Neural progenitor cell (in vitro differentiated cells): Measurements from ENCODE around the gene CSK. TPM values are rescaled to one million over a fixed set of nuclear protein-coding genes. Genes with fewer than 3 reads are reported as not detected.

Experiments
- DNase-seq: peaks from one replicate; pipeline ENCODE4 v3.0.0-alpha.2; 2016; ENCODE audit warnings: low spot score
- H2AFZ ChIP-seq: fragments of 200-600 bp; sonication (generic); replicated peaks from 2 replicates; pipeline ENCODE4 v1.6.1; 2016; ENCODE audit warnings: antibody characterized with exemption
- H3F3A ChIP-seq: fragments of 200-600 bp; sonication (generic); 2 replicates; pipeline ENCODE4 v1.6.1; 2016; ENCODE audit warnings: antibody characterized with exemption, low read depth
- H3K27ac ChIP-seq: fragments of 200-600 bp; sonication (generic); 2 replicates; pipeline ENCODE4 v1.5.1; 2016; ENCODE audit warnings: mild to moderate bottlenecking
- H3K27me3 ChIP-seq: fragments of 200-600 bp; sonication (generic); 2 replicates; pipeline ENCODE4 v1.6.1; 2016; ENCODE audit warnings: mild to moderate bottlenecking, moderate library complexity
- H3K36me3 ChIP-seq: fragments of 200-600 bp; sonication (generic); 2 replicates; pipeline ENCODE4 v1.5.1; 2016
- H3K4me1 ChIP-seq: fragments of 200-600 bp; sonication (generic); 2 replicates; pipeline ENCODE4 v1.6.1; 2016; ENCODE audit warnings: mixed run types
- H3K4me2 ChIP-seq: fragments of 200-600 bp; sonication (generic); 2 replicates; pipeline ENCODE4 v1.6.1; 2016
- H3K4me3 ChIP-seq: fragments of 200-600 bp; sonication (generic); 2 replicates; pipeline ENCODE4 v1.5.1; 2016
- H3K79me2 ChIP-seq: fragments of 200-600 bp; sonication (generic); 2 replicates; pipeline ENCODE4 v1.6.1; 2016; ENCODE audit warnings: low read depth
- H3K9ac ChIP-seq: fragments of 200-600 bp; sonication (generic); 2 replicates; pipeline ENCODE4 v1.6.1; 2016
- H3K9me3 ChIP-seq: fragments of 200-600 bp; sonication (generic); 2 replicates; pipeline ENCODE4 v1.5.1; 2016; ENCODE audit warnings: low read depth
- H4K20me1 ChIP-seq: fragments of 200-600 bp; sonication (generic); 2 replicates; pipeline ENCODE4 v1.6.1; 2016; ENCODE audit warnings: low read depth
- H3K27ac Mint-ChIP-seq: 3 replicates; pipeline ENCODE4 v1.8.0; 2021; ENCODE audit warnings: mixed read lengths
- H3K27me3 Mint-ChIP-seq: 2 replicates; pipeline ENCODE4 v1.8.0; 2022; ENCODE audit warnings: low read depth, mild to moderate bottlenecking, inconsistent platforms, moderate library complexity, mixed read lengths; ENCODE audit not compliant: insufficient read depth
- H3K36me3 Mint-ChIP-seq: 3 replicates; pipeline ENCODE4 v1.8.0; 2021; ENCODE audit warnings: mixed read lengths
- H3K4me1 Mint-ChIP-seq: 3 replicates; pipeline ENCODE4 v1.8.0; 2021; ENCODE audit warnings: mixed read lengths
- H3K4me3 Mint-ChIP-seq: 3 replicates; pipeline ENCODE4 v1.8.0; 2021; ENCODE audit warnings: mild to moderate bottlenecking, moderate library complexity, mixed read lengths
- H3K9me3 Mint-ChIP-seq: 3 replicates; pipeline ENCODE4 v1.8.0; 2020; ENCODE audit warnings: mixed read lengths
- EZH2 ChIP-seq: fragments of 200-600 bp; sonication (generic); IDR thresholded peaks from 2 replicates; pipeline ENCODE4 v1.6.1; 2017; ENCODE audit warnings: antibody characterized with exemption, mild to moderate bottlenecking, moderate library complexity
- EZH2phosphoT487 ChIP-seq: fragments of 200-600 bp; sonication (generic); IDR thresholded peaks from 2 replicates; pipeline ENCODE4 v1.6.1; 2017; ENCODE audit warnings: antibody characterized with exemption
- total RNA-seq: library from RNA; depleted of rRNA; stranded (reverse); fragments of >200 nt; gene quantifications from 2 replicates; pipeline ENCODE4 v1.2.3, GENCODE V29; 2015; ENCODE audit warnings: low replicate concordance
- TF ChIP-seq, protein P1 (sequence below): fragments of 200-600 bp; sonication (generic); IDR thresholded peaks from 2 replicates; pipeline ENCODE4 v1.5.1; 2017; ENCODE audit warnings: antibody characterized with exemption, mild to moderate bottlenecking

The CSK gene
- total RNA-seq, 1 donor from 2014 or later, result 18.3 TPM

- Histone ChIP-seq H3K4me3 (no peak within 1 kb of the TSS), H2AFZ (no peak within 1 kb of the TSS), H3K9me3 (no peaks in the 10 kb centered on the region), H3K36me3 (no peaks in the 10 kb centered on the region), H4K20me1 (peaks cover 36% of the 10 kb centered on the region), H3K27ac (no peak within 1 kb of the TSS), H3K79me2 (no peaks in the 10 kb centered on the region), H3K9ac (no peak within 1 kb of the TSS), H3F3A (no peaks in the 10 kb centered on the region), H3K27me3 (peaks cover 100% of the 10 kb centered on the region), H3K4me2 (no peak within 1 kb of the TSS), H3K4me1 (peaks cover 12% of the 10 kb centered on the region)
- TF ChIP-seq, protein P1, sequence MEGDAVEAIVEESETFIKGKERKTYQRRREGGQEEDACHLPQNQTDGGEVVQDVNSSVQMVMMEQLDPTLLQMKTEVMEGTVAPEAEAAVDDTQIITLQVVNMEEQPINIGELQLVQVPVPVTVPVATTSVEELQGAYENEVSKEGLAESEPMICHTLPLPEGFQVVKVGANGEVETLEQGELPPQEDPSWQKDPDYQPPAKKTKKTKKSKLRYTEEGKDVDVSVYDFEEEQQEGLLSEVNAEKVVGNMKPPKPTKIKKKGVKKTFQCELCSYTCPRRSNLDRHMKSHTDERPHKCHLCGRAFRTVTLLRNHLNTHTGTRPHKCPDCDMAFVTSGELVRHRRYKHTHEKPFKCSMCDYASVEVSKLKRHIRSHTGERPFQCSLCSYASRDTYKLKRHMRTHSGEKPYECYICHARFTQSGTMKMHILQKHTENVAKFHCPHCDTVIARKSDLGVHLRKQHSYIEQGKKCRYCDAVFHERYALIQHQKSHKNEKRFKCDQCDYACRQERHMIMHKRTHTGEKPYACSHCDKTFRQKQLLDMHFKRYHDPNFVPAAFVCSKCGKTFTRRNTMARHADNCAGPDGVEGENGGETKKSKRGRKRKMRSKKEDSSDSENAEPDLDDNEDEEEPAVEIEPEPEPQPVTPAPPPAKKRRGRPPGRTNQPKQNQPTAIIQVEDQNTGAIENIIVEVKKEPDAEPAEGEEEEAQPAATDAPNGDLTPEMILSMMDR, result no peak
- TF ChIP-seq EZH2phosphoT487 (no peak), EZH2 (no peak)
- H3K27ac Mint-ChIP-seq, result no peak within 1 kb of the TSS
- no peaks in the 10 kb centered on the region for H3K9me3 Mint-ChIP-seq
- peaks cover 2% of the 10 kb centered on the region for H3K4me1 Mint-ChIP-seq
- no peaks in the 10 kb centered on the region for H3K36me3 Mint-ChIP-seq
- H3K27me3 Mint-ChIP-seq, result peaks cover 15% of the 10 kb centered on the region
- no peak for DNase-seq
- no peak within 1 kb of the TSS for H3K4me3 Mint-ChIP-seq
Observed at GRCh38 chr15:74748322-74748946, 33.4 kb upstream of the CSK start, which contains the start of gene CYP1A2. Gene CYP1A2, plus strand, starts transcription at chr15:74748845. Its CDS starts 894 bp downstream, at chr15:74749739.

DNA sequence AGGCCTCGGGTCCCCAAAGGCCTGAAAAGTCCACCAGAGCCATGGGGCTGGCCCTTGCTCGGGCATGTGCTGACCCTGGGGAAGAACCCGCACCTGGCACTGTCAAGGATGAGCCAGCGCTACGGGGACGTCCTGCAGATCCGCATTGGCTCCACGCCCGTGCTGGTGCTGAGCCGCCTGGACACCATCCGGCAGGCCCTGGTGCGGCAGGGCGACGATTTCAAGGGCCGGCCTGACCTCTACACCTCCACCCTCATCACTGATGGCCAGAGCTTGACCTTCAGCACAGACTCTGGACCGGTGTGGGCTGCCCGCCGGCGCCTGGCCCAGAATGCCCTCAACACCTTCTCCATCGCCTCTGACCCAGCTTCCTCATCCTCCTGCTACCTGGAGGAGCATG is 32.0 kb upstream of the CSK start:
- no peaks in the 10 kb centered on the region for H3F3A ChIP-seq
- no peak for TF ChIP-seq EZH2
- TF ChIP-seq, protein P1, result no peak
- TF ChIP-seq EZH2phosphoT487, result no peak
- peaks cover 18% of the 10 kb centered on the region for H3K27me3 Mint-ChIP-seq
- no peak overlapping the region for H2AFZ ChIP-seq
- no peaks in the 10 kb centered on the region for H3K79me2 ChIP-seq
- H3K27me3 ChIP-seq, result peaks cover 100% of the 10 kb centered on the region
- peaks cover 12% of the 10 kb centered on the region for H3K4me1 ChIP-seq
- H3K27ac Mint-ChIP-seq, result no peak overlapping the region
- H3K4me2 ChIP-seq, result no peak overlapping the region
- peaks cover 36% of the 10 kb centered on the region for H4K20me1 ChIP-seq
- H3K36me3 Mint-ChIP-seq, result no peaks in the 10 kb centered on the region
- H3K9ac ChIP-seq, result no peak overlapping the region
- H3K36me3 ChIP-seq, result no peaks in the 10 kb centered on the region
- H3K9me3 Mint-ChIP-seq, result no peaks in the 10 kb centered on the region
- no peaks in the 10 kb centered on the region for H3K9me3 ChIP-seq
- H3K4me1 Mint-ChIP-seq, result peaks cover 2% of the 10 kb centered on the region
- H3K27ac ChIP-seq, result no peak overlapping the region
- no peak for DNase-seq
- no peak overlapping the region for H3K4me3 Mint-ChIP-seq
- no peak overlapping the region for H3K4me3 ChIP-seq

- H3F3A ChIP-seq, result no peaks in the 10 kb centered on the region
- no peaks in the 10 kb centered on the region for H3K79me2 ChIP-seq
- H4K20me1 ChIP-seq, result peaks cover 36% of the 10 kb centered on the region
- H3K36me3 Mint-ChIP-seq, result no peaks in the 10 kb centered on the region
- H3K27ac ChIP-seq, result no peak overlapping the region
- H3K27ac Mint-ChIP-seq, result no peak overlapping the region
- H3K4me3 Mint-ChIP-seq, result no peak overlapping the region
- TF ChIP-seq, protein P1, result no peak
- TF ChIP-seq EZH2phosphoT487 (peak; percentile 89), EZH2 (no peak)
- H3K4me1 ChIP-seq, result peaks cover 12% of the 10 kb centered on the region
- H3K9ac ChIP-seq, result no peak overlapping the region
- no peaks in the 10 kb centered on the region for H3K36me3 ChIP-seq
- H2AFZ ChIP-seq, result no peak overlapping the region
- H3K9me3 ChIP-seq, result no peaks in the 10 kb centered on the region
- no peaks in the 10 kb centered on the region for H3K9me3 Mint-ChIP-seq
- peaks cover 2% of the 10 kb centered on the region for H3K4me1 Mint-ChIP-seq
- H3K27me3 ChIP-seq, result peaks cover 100% of the 10 kb centered on the region
- H3K27me3 Mint-ChIP-seq, result peaks cover 20% of the 10 kb centered on the region
- DNase-seq, result peak; percentile 85
- peak overlapping the region; percentile 61 for H3K4me2 ChIP-seq
- no peak overlapping the region for H3K4me3 ChIP-seq
Observed at GRCh38 chr15:74750751-74751150, 31.1 kb upstream of the CSK start.
